HG02981 (cell line): Measurements from ENCODE around the gene CPLX1.
"Not testable (repeated sequence)": the region's sequence is repeated elsewhere in the genome, so short reads cannot be mapped to it uniquely, and the experiment has no call there.

Experiments
- ATAC-seq: cut with Tn5 transposase; IDR thresholded peaks from one replicate; pipeline ENCODE4 v1.9.1; 2021; ENCODE audit warnings: mild to moderate bottlenecking, moderate library complexity; ENCODE audit not compliant: unreplicated experiment

Gene CPLX1

DNA sequence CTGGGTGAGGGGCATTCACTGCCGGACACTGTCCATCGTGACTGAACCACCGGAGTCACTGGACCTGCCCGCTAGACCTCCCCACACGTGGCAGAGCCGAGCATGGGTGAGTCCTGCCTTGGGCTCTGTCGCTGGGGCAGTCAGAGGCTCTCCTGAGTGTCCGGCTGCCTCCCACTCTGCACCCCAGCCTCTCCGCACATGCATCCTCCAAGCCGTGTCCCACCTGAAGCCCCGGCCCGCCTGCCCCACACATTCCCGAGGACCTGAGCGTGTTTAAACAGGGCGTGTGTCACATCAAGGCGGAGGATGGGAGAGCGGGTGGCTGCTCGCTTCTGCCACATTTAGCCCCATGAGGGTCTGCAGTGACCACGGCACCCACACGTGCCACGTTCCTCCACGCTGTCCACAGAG, 4.7 kb downstream of the CPLX1 start:
- ATAC-seq, result no peak

DNA sequence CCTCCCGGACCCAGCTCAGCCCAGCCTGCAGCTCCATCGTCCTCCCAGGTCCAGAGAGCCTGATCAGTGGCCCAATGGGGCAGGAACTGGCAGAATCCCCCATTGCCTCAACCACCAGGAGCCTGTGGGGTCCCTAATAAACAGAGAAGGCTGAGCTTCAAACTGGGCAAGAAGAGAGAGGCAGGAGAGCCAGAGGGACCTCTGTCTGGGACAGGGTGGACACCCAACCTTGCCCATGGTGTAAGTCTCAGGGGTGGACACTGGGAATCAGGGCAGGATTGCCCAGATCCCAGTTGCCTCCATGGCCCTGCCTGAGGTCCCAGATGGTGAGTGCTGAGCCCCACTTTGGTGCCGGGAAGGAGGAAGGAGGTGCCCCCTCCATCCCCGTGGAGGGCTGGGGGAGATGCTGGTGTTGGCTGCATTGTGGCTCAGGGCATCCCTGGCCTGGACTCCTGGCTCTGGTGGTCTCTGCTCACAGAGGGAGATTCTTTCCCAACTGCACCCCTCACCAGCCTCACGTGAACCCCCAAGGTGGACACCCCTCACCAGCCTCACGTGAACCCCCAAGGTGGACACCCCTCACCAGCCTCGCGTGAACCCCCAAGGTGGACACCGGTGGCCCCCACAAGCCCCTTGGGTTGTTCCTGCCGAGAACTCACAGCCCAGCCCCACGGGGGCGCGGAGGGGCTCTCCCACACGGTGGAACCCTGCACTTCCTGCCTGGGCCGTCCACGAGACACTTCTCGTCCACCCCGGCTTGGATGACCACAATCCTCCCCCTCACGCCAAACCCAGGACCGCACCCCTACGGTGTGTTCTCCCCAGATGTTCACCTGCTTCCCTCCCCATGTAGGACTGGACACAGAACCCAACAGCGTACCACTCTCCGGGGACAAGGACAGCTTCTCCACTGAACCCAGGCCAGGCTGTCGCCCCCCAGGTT, 5.4 kb downstream of the CPLX1 start:
- no peak for ATAC-seq

DNA sequence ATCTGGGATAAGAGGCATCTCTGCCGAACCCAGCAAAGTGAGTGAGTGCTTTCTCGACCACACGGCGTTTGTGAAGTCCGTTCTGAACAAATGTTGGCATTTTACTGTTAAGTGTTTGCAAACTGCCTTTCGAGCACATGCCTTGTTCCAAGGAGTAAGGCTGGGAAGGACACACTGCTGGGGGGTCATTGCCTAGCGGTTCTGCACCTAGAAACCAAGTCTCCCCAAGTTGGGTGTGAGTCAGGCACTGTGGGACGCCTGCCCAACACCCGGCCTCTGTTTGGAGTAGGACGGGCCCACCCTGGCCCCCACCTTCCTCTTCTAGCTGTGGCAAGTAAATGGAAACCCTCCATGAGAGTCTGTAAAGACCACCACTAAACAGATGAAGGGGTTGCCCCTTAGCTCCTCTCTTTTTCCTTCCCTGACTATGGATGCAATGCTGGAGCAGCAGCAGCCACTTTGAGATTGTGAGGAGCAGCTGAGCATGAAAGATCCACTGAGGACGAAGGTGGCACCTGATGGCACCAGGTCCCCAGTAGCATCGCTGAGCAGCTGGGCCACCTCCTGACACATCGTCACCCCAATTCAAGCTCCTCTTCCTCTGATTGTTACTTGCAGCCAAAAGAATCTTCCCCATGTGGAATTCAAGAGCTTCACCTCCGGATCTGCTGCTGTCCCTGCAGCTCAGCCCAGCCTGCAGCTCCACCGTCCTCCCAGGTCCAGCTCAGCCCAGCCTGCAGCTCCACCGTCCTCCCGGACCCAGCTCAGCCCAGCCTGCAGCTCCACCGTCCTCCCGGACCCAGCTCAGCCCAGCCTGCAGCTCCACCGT, 6.3 kb downstream of the CPLX1 start:
- ATAC-seq, result no peak

DNA sequence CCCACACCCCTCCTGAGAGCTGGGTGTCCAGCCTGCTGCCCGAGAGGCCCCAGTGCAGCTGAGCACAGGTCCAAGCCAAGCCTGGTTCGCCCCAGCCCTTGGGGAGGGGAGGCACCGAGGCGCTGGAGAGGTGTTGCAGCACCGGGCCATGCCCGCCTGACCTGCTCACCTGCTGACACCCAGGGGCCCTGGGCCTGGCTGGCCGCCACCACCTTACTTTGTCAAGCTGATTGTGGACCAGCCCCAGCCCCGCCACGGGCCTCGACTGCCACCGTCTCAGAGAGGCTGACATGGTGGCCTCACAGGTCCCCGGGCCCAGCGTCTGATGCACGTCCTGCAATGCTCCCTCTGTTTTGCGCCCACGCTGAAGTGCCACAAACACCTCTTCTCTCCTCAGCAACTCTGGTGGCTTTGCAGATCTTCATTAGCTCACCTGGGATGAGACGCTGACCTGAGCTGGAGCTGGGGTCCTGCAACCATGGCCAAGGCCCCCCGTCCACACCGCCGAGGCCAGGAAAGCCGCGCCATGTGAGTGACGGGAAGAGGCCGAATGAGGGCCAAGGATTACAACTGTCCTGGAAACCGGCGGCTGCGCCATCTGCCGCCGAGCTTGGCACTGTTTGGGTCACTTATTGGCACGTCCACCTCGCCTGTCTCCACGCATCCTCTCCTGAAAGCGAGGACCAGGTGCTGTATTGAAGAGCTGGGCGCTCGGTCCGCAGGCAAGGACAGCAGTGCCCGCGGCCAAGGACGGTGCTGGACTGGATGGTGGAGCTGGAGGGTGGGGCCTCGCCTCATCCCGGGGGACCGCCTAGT, 7.6 kb downstream of the CPLX1 start:
- no peak for ATAC-seq

DNA sequence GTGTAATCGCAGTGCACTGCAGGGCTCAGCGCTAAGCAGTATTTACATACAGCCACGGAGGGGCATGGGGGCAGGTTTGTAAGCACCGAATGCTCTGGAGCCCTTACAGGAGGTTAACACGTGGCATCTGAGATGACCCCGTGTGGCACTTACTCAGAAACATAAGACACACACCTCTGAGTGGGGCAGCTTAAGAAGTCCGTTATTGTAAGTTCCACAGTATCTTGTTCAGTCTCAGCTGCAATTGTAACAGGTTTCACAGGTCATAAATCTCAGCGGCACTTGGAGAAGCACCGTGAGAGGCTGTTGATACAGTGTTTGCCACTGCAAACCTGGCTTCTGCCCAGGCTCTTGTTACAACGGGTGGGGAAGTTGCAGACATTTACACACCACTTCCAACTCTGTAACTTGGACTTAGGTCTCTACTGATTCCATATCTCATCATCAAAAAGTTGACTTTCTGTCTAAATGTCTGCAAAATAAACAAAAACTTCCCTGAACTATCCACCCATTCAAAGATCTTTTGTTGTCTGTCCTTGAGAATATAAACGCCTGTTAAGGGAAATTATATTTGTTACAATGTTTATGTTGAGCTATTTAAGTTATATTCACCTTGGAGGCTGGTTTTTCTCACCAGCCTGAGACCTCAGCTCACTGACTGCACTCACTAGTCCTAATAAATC, 10.3 kb downstream of the CPLX1 start:
- no peak for ATAC-seq

DNA sequence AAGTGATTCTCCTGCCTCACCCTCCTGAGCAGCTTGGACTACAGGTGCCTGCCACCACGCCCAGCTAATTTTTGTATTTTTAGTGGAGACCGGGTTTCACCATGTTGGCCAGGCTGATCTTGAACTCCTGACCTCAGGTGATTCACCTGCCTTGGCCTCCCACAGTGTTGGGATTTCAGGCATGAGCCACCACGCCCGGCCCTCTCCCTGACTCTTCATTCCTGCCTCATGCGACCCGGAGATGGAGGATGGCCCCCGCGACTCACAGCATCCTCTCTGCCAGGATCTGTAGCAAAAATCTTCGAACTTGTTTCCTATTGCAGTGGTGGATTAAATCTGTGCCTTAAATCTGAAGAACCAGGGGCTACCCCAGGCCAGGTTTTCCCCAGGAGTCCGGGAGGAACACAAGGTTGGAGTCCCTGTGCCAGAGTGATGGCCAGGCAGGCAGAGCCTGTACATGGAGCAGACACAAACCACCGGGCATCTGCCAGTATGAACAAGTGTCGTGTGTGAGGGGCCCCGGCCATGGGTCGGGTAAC, 11.5 kb downstream of the CPLX1 start:
- no peak for ATAC-seq

DNA sequence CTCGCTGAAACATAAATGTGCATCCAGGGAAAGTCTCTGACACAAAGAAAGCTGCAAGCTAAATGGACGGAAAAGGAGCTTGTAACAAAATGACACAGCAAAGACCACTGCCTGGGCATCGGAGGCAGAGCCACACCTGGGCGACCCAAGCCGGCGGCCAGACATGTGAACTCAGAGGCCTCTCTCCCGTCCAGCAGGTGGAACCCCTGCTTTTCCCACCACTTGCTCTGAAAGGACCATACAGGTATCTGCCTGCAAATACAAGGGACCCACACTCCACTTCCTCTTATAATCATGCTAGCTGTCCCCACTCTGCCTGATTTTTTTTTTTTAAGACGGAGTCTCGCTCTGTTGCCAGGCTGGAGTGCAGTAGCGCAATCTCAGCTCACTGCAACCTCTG, 12.0 kb downstream of the CPLX1 start:
- no peak for ATAC-seq

DNA sequence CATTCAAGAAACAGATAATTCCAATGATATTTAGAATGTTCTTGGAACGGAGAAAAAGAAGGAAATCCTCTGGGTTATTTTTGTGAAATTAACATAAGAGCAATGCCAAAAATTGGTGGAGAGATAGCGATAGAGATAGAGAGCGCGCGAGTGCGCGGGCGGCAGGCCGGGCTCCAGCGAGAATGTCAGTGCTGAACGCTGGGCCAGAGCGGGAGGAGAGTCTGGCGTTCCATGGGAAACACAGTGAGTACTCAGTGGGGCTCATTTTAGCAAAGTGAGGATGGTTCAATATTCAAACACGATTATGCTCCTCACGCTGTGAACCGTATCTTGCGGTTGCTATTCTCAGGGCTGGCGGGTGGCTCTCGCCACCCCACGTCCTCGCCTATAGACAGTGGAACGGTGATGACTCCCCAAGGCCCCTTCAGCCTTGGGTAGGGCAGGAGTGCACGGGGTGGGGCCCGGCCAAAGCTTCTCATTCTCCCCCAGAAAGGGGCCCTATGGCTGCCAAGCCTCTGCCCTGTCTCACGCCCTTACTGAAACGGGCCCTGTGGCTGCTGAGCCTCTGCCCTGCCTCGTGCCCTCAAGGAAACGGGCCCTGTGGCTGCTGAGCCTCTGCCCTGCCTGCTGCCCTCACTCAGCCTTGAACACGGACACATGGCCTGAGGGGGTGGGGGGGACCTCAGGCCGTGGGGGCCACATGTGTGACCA, 16.9 kb downstream of the CPLX1 start:
- no peak for ATAC-seq

DNA sequence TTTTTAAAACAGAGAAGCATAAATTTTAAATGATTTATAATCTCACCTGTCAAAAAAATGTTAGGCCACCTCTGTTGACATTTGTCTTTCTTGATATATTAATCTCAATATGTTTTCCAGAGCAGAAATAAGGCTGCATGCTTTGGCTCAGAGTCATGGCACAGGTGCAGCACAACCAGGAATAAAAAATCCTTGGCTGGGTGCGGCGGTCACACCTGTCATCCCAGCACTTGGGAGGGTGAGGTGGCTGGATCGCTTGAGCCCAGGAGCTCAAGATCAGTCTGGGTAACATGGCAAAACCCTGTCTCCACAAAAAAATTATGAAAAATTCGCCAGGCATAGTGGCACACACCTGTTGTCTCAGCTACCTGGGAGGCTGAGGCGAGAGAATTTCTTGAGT, 18.1 kb downstream of the CPLX1 start:
- ATAC-seq, result no peak

DNA sequence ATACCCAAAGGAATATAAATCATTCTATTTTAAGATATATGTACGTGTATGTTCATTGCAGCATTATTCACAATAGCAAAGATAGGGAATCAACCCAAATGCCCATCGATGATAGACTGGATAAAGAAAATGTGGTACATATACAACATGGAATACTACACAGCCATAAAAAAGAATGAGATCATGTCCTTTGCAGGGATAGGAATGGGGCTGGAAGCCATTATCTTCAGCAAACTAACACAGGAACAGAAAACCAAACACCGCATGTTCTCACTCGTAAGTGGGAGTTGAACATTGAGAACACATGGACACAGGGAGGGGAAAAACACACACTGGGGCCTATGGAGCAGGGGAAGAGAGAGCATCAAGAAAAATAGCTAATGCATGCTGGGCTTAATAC, 18.9 kb downstream of the CPLX1 start:
- ATAC-seq, result not testable (repeated sequence)

DNA sequence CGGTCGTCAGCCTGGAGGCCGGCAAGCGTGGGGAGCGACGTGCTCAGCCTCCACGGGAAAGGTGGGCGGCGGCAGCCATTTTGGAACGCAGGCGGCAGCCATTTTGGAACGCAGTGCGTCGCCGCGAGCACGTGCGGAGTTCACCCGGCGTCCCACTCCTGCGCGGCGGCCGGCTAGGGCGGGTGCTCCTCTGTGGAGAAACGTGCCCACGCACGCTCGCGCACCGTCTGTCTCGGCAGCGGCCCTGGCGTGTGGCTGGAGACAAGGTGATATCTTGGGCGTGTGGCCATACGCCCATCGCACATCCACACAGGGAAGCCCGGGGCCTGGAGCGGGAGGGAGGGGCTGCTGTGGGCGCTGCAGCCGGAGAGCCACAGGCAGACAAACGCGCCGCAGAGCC, 21.1 kb downstream of the CPLX1 start:
- ATAC-seq, result no peak

DNA sequence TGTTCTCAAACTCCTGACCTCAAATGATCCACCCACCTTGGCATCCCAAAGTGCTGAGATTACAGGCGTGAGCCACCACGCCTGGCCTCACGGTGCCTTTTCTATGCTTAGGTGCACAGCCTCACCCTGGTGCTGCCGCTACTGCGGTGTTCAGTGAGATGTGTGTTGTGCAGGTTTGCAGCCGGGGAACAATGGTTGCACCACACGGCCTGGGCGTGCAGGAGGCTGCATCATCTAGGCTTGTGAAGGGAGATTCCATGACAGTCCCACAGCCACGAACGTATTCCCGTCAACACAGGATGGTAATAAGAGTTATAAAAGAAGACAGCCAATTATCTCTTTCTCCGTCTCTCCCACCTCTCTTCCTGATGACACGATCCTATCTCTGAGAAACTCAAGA, 22.0 kb downstream of the CPLX1 start:
- no peak for ATAC-seq

DNA sequence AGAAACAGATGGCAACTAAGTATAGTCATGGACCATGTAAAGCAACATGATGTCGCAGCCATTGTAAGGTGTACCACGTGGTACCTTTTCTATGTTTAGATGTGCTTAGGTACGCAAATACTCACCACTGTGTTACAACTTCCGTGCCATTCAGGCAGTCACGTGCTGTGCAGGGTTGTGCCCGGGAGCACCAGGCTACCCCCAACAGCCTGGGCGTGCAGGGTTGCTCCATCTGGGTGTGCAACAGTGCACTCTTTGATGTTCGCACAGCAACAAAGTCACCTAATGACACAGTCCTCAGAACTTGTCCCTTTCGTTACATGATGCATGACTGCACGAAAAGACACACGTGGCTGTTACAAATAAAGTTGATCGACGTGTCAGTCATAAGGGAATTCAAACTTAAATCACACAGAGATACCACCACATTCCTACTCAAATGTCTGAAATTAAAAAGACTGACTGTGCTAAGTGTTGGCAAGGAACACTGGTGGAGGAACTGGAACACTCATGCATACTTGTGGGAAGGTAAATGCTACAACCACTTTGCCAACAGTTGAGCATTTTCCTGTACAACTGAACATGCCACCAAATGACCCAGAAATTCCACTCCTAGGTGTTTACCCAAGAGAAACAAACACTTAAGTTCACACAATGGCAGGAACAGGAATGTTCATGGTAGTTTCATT, 24.3 kb downstream of the CPLX1 start:
- ATAC-seq, result no peak

DNA sequence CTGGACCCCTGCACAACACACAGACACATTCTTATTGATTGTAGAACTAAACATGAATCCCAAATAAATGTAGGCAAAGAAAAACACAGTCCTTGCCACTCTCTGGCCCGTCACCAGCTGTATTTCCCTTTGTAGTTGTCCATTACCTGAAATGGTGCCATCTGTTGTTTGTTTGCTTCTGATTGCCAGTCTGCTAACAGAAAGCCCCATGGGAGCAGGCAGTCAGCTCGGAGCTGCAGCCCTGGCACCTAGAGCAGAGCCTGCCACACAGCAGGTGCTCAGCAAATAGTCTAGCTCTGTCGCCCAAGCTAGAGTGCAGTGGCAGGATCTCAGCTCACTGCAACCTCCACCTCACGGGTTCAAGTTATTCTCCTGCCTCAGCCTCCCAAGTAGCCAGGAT, 28.9 kb downstream of the CPLX1 start:
- no peak for ATAC-seq

DNA sequence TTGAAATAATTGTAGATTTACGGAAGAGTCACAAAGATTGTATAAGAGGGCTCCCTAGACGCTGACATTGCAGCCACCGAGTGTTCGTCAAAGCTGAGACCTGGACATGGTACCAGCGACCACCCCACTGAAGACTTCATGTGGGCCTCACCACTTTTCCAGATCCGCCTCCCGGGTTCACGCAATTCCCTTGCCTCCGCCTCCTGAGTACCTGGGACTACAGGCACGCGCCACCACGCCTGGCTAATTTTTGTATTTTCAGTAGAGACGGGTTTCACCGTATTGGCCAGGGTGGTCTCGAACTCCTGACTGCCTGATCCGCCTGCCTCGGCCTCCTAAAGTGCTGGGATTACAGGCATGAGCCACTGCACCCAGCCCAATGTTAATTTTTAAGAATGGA, 29.7 kb downstream of the CPLX1 start:
- no peak for ATAC-seq

DNA sequence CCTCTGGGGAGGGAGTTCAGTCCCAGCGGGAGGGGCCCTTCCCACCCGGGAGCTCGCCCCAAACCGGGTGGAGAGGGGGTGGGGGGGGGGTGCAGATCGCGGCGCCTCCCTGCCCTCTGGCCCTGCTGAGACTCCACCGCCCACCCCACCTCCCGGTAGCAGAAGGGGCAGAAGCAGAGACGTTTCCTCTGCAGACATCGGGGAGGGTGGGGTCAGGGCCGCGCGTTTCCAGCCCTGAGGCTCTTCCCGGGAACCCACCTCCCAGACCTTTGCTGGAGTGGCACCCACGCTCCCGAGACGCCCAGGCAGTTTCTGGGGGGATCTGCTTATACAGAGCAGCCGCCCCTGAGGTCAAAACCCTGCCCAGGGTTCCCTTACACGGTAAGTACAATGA, 30.2 kb downstream of the CPLX1 start:
- ATAC-seq, result no peak

DNA sequence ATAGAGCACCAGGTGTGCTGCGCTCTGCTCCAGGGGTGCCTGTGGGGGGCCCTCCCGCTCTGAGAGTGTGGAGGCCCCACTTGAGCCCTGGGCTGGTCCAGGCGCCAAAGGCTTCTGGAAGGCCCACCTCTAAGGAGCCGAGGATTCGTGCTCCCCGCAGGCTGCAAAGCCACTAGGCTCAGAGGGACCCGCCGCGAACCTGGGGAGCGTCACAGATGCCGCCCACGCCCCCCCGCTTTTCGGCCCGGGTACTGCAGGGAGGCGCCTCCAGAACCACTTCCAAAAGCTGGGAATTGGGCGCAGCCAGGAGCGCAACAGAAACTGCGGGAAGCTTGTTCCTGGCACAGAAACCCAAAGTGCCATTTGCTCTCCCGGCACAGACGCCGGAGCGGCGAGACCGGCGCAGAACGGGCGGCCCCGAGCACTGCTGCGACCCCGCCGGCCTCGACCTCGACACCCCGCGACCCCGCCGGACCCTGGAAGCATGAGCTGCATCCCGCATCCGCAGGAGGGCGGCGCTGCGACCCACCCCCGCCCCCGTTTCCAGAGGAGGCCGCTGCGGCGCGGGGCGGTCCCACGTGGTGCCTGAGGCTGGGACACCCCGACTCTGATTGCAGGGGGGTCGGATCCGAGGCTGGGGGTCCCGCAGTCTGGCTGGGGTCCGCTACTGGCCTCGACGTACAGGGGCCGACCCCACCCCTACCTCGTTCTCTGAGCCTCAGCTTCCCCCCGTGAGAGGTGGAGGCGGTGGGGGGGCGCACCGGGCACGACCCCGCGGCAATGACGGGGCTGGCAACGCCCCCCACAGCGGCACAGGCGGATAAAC, 30.8 kb downstream of the CPLX1 start:
- no peak for ATAC-seq

DNA sequence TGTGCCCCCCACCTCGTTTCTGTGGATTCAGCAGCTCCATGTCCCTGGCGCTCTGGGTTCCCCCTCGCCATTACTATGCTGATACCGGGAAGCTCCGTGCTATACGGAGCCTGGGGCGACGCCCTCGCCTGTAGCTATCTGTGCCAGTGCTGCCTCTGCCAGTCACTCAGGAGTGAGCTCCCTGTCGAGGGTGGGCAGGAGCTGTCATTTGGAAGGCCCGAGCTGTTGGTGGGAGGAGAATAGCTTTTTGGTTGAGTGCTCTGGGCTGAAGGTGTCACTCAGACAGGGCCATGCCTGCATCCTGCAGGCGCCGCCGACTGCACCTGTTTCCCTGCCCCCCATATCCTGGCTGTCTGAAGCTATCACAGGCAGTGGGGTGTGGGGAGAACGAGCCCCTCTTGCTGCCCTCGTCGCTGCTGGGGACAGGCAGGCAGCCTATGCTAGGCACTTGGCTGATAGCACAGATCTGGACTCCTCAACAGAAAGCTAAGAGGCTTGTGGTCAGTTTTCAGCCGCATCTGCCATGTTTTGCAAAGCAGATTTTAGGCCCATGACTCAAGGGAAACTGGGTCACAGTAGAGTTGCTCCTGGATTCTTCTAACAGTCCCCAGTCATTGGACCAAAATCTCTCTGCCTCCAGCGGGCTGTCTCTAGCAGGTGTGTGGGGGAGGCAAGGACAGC, 31.8 kb downstream of the CPLX1 start:
- no peak for ATAC-seq
